ENCODE measurements around the gene ODF2L.
A peak's percentile ranks its signal among the peaks of the same experiment; 100 is the strongest.
"Not testable (repeated sequence)": the region's sequence is repeated elsewhere in the genome, so short reads cannot be mapped to it uniquely, and the experiment has no call there.

The ODF2L gene

DNA sequence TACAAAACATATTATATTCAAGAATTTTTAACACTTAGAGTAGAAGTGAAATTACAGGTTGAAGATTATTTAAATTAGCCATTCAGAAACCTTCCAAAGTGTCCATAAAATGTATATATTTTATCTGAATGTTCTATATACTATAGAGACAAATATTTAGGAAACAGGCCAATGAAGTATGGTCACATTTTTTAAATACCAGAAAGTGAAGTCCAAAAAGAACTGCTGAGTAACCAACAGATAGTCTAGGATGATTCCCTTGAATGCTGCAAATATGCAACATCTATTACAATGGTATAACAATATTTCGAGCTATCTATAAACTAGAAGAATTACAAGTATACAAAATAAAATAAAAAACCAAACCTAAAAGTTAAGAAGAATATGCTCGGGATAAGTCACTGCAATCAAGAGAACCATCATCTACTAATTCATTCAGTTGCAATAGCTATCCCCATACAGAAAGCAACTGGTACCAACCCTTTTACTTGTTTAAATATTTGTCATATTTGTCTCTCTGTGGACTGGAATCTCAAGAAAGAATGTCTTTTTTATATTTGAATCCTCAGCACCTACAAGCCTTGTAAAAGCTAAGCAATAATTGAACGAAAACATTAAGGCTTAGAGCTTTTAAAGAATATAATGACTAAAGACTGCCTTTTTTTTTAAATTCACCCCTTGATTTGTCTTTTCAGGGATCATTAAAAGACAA, 8.1 kb downstream of the ODF2L start:
- no peak for DNase-seq

DNA sequence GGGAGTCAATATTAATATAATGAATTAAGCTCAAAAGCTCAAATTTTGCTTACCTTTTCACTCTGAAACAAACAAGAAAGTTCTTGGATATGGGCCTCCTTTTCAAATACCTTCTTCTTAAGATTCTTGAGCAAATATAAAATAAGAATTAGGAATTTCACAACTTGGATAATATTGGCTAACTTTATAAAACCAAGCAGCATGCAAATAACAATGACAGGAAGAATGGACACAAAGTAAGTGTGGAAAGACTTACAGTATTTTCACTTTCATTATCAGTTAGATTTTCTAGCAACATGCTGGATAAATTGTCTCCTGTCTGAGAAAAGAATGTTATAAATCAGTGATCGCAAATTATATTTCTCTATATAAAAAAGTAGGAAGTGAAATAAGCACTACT, 13.2 kb downstream of the ODF2L start:
- no peak for DNase-seq

DNA sequence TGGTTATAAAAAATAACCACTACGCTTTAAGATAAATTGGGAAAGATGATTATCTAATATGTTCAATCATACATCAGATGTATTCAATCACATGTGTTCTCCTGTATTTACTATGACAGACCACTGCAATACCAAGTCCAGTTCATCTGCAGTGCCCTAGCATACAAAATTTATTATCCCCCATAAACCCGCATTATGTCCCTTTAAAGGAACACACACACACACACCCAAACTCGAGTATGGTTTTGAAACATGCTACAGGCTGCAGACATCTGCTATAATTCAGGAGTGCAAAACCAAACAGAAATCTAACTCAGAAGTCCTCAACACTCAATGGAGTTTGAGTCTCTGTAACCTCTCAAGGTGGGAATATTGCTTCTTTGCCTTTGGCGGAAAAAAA, 14.9 kb downstream of the ODF2L start:
- DNase-seq: no peak

DNA sequence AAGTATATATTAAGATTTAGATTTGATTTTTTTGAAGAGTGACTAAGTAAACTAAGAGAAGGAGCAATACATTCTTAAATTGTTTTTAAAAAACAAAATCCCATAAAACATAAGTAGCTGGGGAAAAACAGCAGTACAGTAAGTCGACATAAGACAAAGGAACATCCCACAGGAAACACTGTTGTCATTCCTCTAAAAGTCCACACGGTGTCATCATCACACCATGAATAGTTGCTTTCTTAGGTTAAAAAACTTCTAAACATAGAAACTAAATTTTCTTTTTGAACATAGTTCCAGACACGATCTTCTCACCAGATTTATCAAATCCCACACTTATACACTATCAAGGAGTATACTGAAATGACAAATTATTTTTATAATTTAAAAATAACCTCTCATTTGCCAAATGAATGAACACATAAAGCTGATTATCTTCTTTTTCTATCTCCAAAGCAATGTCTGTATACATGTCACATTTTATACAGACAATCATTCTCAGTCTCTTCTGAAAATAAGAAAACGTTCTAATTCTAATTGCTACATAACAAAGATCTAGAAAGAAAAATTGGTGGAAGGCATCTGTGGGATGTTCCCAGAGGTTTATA, 15.8 kb downstream of the ODF2L start:
- DNase-seq: peak in 1 of 14 donors; percentile 6

DNA sequence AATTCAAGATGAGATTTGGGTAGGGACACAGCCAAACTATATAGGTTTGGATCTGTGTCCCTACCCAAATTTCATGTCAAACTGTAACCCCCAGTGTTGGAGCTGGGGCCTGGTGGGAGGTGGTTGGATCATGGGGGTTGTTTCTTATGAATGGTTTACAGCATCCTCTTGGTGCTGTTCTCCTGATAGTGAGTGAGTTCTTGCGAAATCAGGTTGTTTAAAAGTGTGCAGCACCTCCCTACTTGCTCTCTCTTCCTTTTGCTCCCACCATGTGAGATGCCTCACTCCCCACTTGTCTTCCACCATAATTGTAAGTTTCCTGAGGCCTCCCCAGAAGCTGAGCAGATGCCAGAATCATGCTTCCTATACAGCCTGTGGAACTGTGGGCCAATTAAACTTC, 17.3 kb downstream of the ODF2L start:
- DNase-seq: no peak

DNA sequence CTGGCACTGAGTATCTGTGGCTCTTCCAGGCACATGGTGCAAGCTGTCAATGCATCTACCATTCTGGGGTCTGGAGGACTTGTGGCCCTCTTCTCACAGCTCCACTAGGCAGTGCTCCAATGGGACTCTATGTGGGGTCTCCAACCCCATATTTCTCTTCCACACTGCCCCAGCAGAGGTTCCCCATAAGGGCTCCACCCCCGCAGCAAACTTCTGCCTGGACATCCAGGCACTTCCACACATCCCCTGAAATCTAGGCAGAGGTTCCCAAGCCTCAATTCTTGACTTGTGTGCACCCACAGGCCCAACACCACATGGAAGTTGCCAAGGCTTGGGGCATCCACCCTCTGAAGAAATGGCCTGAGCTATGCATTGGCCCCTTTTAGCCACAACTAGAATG, 18.8 kb downstream of the ODF2L start:
- no peak for DNase-seq

DNA sequence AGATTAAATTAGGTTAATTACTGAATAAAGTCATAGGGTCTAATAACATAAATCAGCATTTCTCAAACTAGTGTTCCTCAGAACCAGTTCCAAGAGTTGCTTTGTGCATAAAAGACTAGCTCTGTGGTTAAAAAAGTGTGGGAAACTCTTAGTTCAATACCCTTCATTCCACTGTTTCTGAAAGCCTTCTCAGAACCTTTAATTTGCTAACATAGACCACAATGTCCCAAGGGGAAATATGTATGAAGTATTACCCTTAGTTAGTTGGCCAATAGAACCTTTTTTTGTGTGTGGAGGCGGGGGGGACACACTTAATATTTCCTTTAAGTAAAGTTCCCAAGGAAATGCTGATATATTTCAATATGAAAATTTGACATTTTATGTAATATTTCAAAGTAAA, 20.4 kb downstream of the ODF2L start:
- DNase-seq: no peak

DNA sequence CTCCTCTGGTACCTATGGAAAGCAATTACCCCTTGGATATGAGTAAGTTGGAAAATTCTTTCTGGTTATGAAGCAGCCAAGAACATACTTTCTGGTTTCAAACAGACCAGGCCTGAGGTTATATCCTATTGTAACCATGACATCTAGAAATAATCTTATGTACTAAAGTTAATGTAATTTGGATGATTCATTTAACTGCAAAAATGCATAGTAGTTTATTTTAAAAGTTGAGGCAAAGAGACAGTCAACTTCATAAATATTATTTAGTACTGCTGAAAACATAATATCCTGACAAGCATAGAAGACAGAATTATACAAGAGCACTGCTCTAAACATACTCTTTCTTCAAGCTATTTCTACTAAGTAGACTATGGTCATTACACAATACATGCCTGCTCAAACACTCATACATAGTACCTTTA, 25.5 kb downstream of the ODF2L start:
- no peak for DNase-seq

DNA sequence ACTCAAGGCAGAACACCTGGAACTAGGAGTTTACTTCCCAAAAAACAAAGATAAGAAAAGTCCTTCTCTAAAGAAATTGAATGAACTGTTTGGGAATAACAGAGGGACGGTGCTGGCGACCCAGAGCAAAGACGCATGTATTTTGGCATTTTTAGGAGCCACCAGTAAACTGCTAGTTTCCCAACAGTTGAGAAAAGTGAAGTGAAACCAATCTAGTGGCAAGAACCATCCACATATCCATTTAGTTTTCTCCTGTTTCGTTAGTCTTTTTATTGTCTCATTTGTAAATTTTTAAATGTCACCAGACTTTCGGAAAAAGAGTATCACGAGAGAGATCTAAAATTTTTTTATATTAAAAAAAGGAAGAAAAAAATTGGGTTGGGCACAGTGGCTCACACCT, 30.2 kb downstream of the ODF2L start:
- DNase-seq: no peak

DNA sequence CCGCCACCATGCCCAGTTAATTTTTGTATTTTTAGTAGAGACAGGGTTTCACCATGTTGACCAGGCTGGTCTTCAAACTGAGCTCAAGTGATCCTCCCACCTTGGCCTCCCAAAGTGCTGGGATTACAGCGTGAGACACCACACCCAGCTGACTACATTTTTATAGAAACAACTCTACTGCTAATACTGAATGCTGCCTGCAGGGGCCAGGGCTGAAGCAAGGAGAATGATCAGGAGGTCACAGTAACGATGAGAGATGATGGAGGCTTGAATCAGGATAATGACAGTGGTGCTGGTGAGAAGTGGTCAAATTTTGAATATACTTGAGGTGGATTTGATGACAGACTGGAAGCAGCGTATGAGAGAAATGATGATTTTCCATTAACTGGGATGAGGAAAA, 33.3 kb downstream of the ODF2L start:
- DNase-seq: no peak

DNA sequence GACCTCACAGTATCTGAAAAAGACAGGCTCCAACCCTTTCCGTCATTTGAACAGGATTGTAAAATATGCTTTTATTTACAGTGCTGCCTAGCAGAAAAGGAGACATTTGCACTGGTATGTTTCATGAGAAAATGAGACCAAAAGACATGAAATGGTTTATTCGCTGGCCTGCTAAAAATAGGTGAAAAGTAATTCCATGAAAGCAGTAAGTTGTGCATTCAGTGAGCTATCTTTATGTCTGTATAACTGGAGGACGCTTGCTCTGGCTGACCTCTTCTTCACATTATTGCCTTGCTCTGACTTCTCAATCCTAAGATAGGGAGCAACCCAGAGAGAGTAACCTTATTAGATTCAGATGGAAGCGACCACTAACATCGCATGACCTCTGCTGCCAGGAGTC, 38.3 kb downstream of the ODF2L start:
- DNase-seq: no peak

DNA sequence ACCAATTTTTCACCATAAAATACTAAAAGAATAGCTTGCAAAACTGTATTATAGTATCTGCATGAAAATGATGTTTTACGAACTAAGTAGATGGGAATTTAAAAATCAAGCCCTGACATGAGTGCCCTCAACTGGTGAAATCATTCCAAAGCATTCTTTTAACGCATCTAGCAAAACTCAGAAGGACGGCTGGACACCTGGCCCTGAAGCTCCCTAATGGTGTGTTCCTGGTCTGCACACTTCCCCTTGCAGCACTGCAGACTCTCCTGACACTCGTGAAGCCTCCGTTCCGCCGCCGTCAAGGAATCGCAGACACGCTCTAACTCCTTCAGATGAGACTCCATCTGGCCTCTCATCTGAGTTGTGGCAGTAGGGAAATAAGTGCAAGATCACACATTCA, 39.9 kb downstream of the ODF2L start:
- DNase-seq: no peak

DNA sequence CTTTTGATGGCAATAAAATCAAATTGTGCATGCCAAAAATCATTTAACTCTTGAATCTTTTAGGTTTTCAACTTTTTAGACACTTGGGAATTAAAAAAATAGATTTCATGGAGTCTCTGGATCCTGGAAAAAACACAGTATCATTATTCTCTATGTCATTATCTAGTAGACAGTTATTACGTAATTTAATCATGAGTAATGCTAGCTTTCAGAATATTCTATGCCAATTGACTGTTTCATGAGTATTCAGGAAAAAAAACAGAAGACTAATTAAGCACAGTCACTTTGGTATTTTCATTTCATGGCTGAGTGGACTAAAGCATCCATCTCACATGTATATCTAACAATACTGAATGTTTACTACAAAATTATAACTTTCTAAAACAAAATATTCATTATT, 44.0 kb downstream of the ODF2L start:
- DNase-seq: no peak

DNA sequence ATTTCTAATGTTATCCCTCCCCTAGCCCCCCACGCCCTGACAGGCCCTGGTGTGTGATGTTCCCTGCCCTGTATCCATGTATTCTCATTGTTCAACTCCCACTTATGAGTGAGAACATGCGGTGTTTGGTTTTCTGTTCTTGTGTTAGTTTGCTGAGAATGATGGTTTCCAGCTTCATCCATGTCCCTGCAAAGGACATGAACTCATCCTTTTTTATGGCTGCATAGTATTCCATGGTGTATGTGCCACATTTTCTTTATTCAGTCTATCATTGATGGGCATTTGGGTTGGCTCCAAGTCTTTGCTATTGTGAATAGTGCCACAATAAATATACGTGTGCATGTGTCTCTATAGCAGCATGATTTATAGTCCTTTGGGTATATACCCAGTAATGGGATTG, 45.9 kb downstream of the ODF2L start:
- DNase-seq: not testable (repeated sequence)

DNA sequence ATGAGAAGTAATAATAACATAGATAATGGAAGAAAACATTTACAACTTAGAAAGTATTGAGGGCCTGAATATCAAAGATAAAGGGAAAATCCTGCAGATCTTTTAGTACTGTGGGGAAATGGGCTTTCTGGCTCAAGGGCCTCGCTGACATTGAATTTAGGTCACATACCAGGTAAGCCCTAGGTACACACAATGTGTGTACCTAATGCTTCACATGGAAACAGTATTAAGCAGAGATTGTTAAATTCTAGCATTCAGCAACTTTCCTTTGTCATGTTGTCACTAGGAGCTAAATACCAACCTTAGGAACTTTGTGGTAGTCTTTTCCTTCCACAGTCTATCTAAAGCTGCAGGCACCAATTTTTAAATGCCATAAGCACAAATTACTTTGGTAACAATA, 49.7 kb downstream of the ODF2L start:
- DNase-seq: no peak

DNA sequence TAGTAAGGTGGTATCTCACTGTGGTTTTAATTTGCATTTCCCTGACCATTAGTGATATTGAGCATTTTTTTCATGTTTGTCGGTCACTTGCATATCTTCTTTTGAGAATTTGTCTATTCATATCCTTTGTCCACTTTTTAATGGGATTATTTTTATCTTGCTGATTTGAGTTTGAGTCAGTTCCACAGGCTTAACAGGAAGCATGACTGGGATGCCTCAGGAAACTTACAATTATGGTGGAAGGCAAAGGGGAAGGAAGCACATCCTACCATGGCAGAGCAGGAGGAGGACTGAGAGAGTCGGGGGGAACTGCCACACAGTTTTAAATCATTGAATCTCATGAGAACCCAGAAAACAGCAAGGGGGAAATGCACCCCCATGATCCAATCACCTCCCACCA, 51.1 kb downstream of the ODF2L start:
- DNase-seq: no peak

DNA sequence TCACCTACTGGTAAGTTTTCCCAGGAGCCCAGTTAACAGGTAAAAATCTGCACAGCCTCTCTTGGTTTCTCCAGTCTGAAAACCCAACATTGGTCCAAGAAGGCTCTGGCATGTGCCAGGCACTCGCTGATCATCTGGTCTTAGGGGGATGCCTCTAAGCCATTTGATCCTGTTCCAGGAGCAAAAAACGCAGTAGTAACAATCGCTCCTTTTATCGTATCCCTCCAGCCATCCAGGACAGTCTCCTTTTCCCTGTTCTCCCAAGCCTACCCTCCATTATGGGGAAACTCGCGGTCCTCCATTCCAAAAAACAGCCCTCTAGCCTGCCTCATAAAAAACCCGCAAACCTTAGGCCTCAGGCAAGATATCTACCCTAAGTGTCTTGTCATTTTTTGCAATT, 56.2 kb downstream of the ODF2L start:
- no peak for DNase-seq

DNA sequence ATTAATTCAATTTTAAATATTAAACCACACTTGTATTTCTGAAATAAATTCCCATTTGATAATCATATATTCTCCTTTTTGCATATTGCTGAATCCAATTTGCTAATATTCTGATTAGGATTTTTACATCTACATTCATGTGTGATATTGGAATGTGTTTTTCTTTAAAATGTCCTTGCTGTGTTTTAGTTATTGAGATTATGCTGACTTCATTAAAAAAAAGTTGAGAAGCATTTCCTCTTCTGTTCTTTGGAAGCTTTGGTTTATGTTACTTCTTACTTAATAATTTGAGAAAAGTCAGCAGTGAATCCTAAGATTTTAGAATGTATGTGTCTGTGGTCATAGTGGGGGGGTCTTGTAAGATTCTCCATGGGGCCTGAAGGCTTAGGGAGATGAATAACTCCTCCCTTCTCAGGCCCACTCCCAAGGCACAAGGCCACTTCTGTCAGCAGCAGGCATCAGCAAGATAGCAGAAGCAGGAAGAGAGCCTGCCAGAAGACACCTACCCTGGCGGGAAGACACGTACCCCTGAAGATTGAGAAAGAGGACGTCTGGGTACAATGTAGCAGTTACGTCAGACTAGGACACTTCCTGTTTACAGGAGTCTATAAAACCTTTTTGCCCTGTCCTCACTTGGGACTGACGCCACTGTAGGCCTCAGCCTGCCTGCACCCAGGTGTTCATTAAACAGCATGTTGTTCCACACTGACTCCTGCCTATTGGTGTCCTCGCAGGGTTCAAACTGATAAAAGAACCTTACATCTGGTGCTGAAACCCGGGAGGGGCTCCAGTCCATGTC, 56.9 kb downstream of the ODF2L start:
- DNase-seq: peak in 1 of 14 donors; percentile 2

DNA sequence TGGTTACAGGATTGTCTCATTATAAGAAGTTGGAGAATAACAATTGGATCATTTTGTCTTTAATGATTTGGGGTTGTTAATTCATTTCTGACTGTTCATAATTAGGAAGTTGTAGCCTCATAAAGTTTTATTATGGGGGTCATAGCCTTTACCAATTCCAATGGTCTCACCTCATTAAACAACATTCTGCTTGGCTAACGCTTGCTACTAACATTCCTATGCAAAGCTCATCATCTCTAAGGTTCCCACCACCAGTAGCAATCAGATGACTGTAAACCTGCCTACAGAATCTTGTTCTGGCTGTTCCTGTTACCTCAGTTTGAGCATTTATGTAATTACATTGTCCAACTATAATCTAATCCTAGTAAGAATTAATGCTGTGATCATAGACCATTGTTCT, 60.2 kb downstream of the ODF2L start:
- DNase-seq: no peak

DNA sequence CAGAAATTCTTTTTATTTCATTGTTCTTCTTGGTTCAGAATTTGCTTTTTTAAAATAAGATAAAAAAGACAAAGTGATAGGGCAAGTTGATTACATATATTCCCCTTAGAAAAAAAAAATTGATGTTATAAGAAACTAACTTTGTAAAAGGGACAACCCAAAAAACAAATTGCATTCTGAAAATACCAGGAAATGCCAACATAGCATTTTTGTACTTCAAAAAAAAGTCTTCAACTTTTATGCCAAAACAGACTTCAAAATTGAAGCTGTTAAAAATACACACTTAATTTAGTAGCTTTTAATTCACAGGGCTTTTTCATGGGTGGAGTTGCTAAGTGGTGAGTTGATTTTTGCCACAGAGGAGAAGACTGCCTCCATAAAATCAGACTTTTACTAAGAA, 70.9 kb downstream of the ODF2L start:
- DNase-seq: no peak

DNA sequence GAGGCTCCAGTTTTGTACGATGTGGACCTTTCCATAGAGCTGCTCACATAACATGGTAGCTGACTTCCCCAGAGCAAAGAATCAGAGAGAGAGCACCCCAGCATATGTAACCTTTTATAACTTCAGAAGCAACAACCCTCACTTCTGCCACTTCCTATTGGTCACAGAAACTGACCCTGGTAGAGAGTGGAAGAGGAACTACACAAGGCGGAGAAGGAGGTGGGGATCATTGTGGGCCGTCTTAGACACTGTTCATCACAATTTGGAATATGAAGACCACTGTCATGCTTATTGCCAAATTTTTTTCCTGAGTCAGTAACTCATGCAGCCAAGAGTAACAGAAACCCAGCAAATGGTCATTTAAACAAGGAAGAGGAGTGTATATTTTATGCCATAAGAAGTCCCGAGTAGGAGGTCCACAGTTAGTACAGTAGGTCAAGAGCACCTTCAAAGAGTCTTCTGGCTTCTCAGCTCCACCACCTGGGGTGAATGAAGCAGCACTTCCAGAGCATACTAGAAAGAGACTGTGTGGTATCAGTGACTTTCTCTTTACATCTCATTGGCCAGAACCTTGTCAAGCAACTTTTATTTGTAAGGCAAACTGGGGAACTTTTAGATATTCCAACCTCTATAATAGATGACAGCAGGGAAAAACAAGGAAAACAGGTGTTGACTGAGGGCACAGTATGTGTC, 71.8 kb downstream of the ODF2L start:
- no peak for DNase-seq

DNA sequence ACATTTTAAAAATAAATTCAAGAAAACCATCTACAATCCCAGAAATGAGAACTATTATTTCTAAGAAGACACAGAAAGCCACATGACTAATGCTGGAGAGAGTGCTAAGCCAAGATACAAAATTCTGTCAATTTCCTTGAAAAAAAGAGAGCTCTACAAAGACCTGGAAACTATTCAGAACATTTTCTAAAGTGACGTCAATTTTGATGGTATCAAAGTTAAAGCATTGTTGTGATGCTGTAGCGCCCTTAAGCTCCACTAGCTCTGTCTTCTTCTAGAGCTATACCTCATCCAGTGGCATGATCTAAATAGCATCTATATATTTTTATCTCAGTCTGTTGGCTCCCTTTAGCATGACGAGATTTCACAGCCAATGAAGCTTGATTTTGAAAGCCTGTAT, 73.9 kb downstream of the ODF2L start:
- no peak for DNase-seq

DNA sequence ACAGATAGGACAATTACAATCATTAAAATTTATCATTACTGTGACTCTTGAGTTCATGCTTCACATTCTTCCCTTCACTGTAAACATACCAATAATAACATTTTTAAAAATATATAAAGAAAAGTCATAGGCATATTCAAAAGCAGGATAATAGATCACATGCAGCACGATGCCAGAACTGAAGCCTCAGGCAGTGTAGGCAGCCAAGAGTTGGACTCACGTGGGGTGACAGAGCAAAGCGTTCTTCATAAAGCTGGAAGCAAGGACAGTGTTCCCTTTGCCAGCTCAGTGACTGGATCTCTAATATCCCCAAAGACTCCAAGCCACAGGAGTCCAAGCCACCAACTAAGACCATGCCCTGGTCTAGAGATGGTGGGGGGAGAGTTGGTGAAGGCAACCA, 77.7 kb downstream of the ODF2L start:
- no peak for DNase-seq
